GM12878 (cell line): ENCODE data around the gene KDM6A. TPM values are rescaled to one million over a fixed set of nuclear protein-coding genes. Genes with fewer than 3 reads are reported as not detected.

Experiments
- ATAC-seq: fragments of 200-7000 bp; cut with Tn5 transposase; 3 replicates; pipeline ENCODE4 v1.9.1; 2020; ENCODE audit warnings: mild to moderate bottlenecking, moderate library complexity
- BruUV-seq: library from RNA; stranded (reverse); fragments of 400-500 nt; replicated peaks from 2 replicates; lab custom pipeline; 2021; lab: Mats Ljungman, UMichigan
- CTCF ChIA-PET: fragments of 300-600 bp; sonication (Branson Sonifier 250); formaldehyde crosslinking; extraction: SDS; loops from one replicate; lab custom pipeline; 2021; ENCODE audit warnings: inconsistent platforms; lab: Yijun Ruan, JAX
- POLR2A ChIA-PET: fragments of 350-600 bp; formaldehyde crosslinking; extraction: SDS; loops from one replicate; lab custom pipeline; 2021; ENCODE audit warnings: inconsistent platforms; lab: Charles Lee
- RAD21 ChIA-PET: fragments of 300-600 bp; sonication (Branson Sonifier 250); formaldehyde crosslinking; loops from one replicate; lab custom pipeline; 2023; ENCODE audit warnings: antibody characterized with exemption; ENCODE audit not compliant: unreplicated experiment; lab: Charles Lee
- SMC1A ChIA-PET: fragments of 300-600 bp; sonication (Branson Sonifier 250); formaldehyde crosslinking; loops from one replicate; lab custom pipeline; 2023; ENCODE audit not compliant: unreplicated experiment, uncharacterized antibody; lab: Charles Lee
- DNase-seq: peaks from one replicate; pipeline ENCODE4 v3.0.0-alpha.2; 2011; ENCODE audit warnings: low read depth, low spot score
- FAIRE-seq: peaks from 3 replicates; lab custom pipeline; 2011; peaks lifted over from hg19 to GRCh38; lab: Jason Lieb, UNC
- H2AFZ ChIP-seq: 2 replicates; pipeline ENCODE4 v1.6.0; 2011; ENCODE audit warnings: low read depth, low read length, control low read depth; ENCODE audit not compliant: control insufficient read depth
- H3K27ac ChIP-seq: 2 replicates; pipeline ENCODE4 v1.5.1; 2011; ENCODE audit warnings: control low read depth; ENCODE audit not compliant: control insufficient read depth, insufficient read depth
- H3K27me3 ChIP-seq, 2 experiments: replicated peaks in 1 of 2; 2 replicates each; pipeline versions ENCODE4 v1.6.0 to v1.6.1; 2011; ENCODE audit warnings: low read length in 1 of 2; ENCODE audit not compliant: control insufficient read depth in 2 of 2, insufficient read depth in 2 of 2
- H3K36me3 ChIP-seq, 2 experiments: 2 replicates each; pipeline ENCODE4 v1.5.1; 2011; ENCODE audit warnings: low read length in 1 of 2; ENCODE audit not compliant: control insufficient read depth in 2 of 2, insufficient read depth in 2 of 2
- H3K4me1 ChIP-seq: 2 replicates; pipeline ENCODE4 v1.6.1; 2011; ENCODE audit warnings: mild to moderate bottlenecking, low read length, moderate library complexity, mixed read lengths; ENCODE audit not compliant: control insufficient read depth, insufficient read depth
- H3K4me2 ChIP-seq: 2 replicates; pipeline ENCODE4 v1.6.0; 2011; ENCODE audit warnings: control low read depth; ENCODE audit not compliant: control insufficient read depth, insufficient read depth
- H3K4me3 ChIP-seq: fragments of 200-600 bp; sonication (generic); 2 replicates; pipeline ENCODE4 v1.5.1; 2016
- H3K79me2 ChIP-seq: 2 replicates; pipeline ENCODE4 v1.6.0; 2011; ENCODE audit warnings: low read length; ENCODE audit not compliant: control insufficient read depth, insufficient read depth
- H3K9ac ChIP-seq: 2 replicates; pipeline ENCODE4 v1.8.0; 2011; ENCODE audit warnings: low read length, control low read depth, mixed read lengths; ENCODE audit not compliant: control insufficient read depth, insufficient read depth
- H3K9me3 ChIP-seq: replicated peaks from 3 replicates; pipeline ENCODE4 v1.5.1; 2011; ENCODE audit warnings: mild to moderate bottlenecking, low read length; ENCODE audit not compliant: control insufficient read depth, insufficient read depth
- H4K20me1 ChIP-seq: 2 replicates; pipeline ENCODE4 v1.6.0; 2011; ENCODE audit not compliant: control insufficient read depth, insufficient read depth
- BRCA1 ChIP-seq: IDR thresholded peaks from 2 replicates; pipeline ENCODE4 v1.6.1; 2011; ENCODE audit warnings: low read depth, low read length, improper control_type of control experiment
- CBFB ChIP-seq: IDR thresholded peaks from 2 replicates; pipeline ENCODE4 v1.6.1; 2016; ENCODE audit warnings: antibody characterized with exemption, low read depth
- CHD4 ChIP-seq: fragments of 200-600 bp; sonication (generic); IDR thresholded peaks from 2 replicates; pipeline ENCODE4 v1.6.1; 2016; ENCODE audit warnings: mild to moderate bottlenecking
- IKZF2 ChIP-seq, 2 experiments: fragments of 450-650 bp; IDR thresholded peaks; 2 replicates each; pipeline ENCODE4 v1.6.1; 2017; ENCODE audit warnings: mild to moderate bottlenecking in 2 of 2, moderate library complexity in 2 of 2
- PBX3 ChIP-seq: IDR thresholded peaks from 2 replicates; pipeline ENCODE4 v1.6.1; 2011; ENCODE audit warnings: mild to moderate bottlenecking, low read depth, low read length, moderate library complexity; ENCODE audit not compliant: insufficient replicate concordance
- SMARCA5 ChIP-seq: fragments of 450-650 bp; IDR thresholded peaks from 2 replicates; pipeline ENCODE4 v1.6.1; 2017; ENCODE audit warnings: mild to moderate bottlenecking
- WGBS: methylation state at CpG from one replicate; pipeline ENCODE4 v1.1.6; 2016; ENCODE audit warnings: low lambda C conversion rate; ENCODE audit not compliant: insufficient replicate concordance, insufficient coverage; ENCODE audit errors: missing lambda C conversion rate; 5-methylcytosine and 5-hydroxymethylcytosine counted together
- in situ Hi-C: fragments of 300-500 bp; cut with MboI; formaldehyde crosslinking; loops from 9 replicates; pipeline ENCODE4 v1.14.3; 2018; ENCODE audit warnings: mixed read lengths
- intact Hi-C: fragments of 100-400 bp; cut with micrococcal nuclease; formaldehyde crosslinking; loops from one replicate; pipeline ENCODE4 v1.14.2; 2022; ENCODE audit not compliant: unreplicated experiment
- polyA plus RNA-seq, 11 experiments: library from polyadenylated mRNA; depleted of rRNA in 4 of 11; unstranded in 6 of 11; stranded (reverse) in 5 of 11; fragments of >200 nt; fragmentation: Nextera tagmentation in 4 of 11; fragmentation: Illumina TruSeq in 1 of 11; extraction: Ambion mirVana in 4 of 11; extraction: Trizol in 1 of 11; gene quantifications; 1 replicate in 1 of 11; 2 replicates in 10 of 11; pipeline versions ENCODE4 v1.2.1 to v1.2.3, GENCODE V29; 2011 to 2016; ENCODE audit warnings: inconsistent platforms in 2 of 11, missing spikeins in 2 of 11, low read depth in 1 of 11
- total RNA-seq, 4 experiments: library from RNA; depleted of rRNA in 3 of 4; stranded (reverse); fragments of >200 nt in 3 of 4; fragmentation: Illumina TruSeq in 1 of 4; extraction: Trizol in 1 of 4; gene quantifications; 2 replicates each; pipeline versions ENCODE4 v1.2.1 to v1.2.3, GENCODE V29; 2013 to 2021
- TF ChIP-seq, protein P1 (sequence below): IDR thresholded peaks from 2 replicates; pipeline ENCODE4 v1.6.1; 2011; ENCODE audit warnings: borderline replicate concordance, low read depth, mild to moderate bottlenecking, moderate library complexity, low read length; ENCODE audit not compliant: insufficient read depth, poor library complexity, severe bottlenecking
- TF ChIP-seq, protein P2 (sequence below): IDR thresholded peaks from 2 replicates; pipeline ENCODE4 v1.6.1; 2012; ENCODE audit warnings: improper control_type of control experiment, low read depth, low read length; ENCODE audit not compliant: insufficient replicate concordance

The KDM6A gene
- total and polyA plus RNA-seq, 10 of the 15 experiments (the other 5 are each of a cell fraction or from before 2014, with no cell fraction given) = 7.9 to 29.0 (median 20.4) TPM

DNA sequence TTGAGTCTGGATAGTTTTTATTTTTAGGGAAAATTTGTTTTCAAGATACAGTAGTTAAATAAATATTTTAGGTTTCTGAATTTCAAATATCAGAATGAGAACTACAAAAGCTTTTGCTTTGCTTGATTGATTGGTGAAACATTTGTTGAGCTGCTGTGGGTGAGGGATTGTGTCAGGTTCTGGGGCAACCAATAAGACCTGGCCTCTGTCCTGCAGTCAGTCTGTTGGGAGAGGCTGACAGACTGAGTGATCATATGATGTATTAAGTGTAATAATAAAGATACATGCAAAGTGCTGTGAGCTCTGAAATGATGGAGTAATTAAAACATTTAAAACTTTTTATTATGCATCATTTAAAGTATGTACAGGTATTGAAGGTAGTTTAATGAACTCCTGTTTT is 9.6 kb downstream of the KDM6A start (continued):
- TF ChIP-seq, protein P1, sequence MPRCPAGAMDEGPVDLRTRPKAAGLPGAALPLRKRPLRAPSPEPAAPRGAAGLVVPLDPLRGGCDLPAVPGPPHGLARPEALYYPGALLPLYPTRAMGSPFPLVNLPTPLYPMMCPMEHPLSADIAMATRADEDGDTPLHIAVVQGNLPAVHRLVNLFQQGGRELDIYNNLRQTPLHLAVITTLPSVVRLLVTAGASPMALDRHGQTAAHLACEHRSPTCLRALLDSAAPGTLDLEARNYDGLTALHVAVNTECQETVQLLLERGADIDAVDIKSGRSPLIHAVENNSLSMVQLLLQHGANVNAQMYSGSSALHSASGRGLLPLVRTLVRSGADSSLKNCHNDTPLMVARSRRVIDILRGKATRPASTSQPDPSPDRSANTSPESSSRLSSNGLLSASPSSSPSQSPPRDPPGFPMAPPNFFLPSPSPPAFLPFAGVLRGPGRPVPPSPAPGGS = no peak

DNA sequence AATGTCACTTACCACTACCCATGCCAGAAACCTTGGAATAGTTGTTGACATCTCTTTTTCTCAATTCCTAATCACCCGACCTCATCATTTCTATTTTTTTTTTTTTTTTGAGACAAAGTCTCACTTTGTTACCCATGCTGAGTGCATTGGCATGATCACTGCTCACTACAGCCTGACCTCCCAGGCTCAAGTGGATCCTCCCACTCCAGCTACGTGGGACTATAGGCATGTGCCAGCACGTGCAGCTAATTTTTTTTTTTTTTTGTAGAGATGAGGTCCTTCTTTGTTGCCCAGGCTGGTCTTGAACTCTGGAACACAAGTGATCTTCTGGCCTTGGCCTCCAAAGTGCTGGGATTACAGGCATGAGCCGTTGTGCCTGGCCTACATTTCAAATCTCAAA is 12.0 kb downstream of the KDM6A start:
- ATAC-seq = no peak
- H4K20me1 ChIP-seq = no peaks in the 10 kb centered on the region
- no TSS peak for BruUV-seq

GRCh38 chrX:44889824-44890223 is 16.8 kb downstream of the KDM6A start:
- WGBS = 36% methylated on average over 1 of the region's 1 CpG
- Histone ChIP-seq H3K36me3 (no peaks in the 10 kb centered on the region), H3K9me3 (no peaks in the 10 kb centered on the region; the same call in 2 of the 3 replicates), H3K4me1 (no peaks in the 10 kb centered on the region), H3K4me3 (no peak overlapping the region), H3K27ac (no peak overlapping the region), H3K79me2 (peaks cover 77% of the 10 kb centered on the region), H4K20me1 (no peaks in the 10 kb centered on the region), H3K4me2 (no peak overlapping the region), H3K9ac (no peak overlapping the region), H2AFZ (no peak overlapping the region), H3K27me3 (no peaks in the 10 kb centered on the region)
- TSS peak; percentile 23 for BruUV-seq
- POLR2A ChIA-PET = no interaction called here
- FAIRE-seq = no peak
- in situ Hi-C loops (loop anchor here (25.0 kb wide), 2 partner anchors 172 to 872 kb away; no protein-coding TSS in a partner anchor), intact Hi-C loops (no loop called here)
- ATAC-seq = peak; percentile 21; the same call in 1 of the 3 replicates
- DNase-seq = no peak
- SMC1A ChIA-PET = interaction anchor here (2.5 kb wide), 1 partner anchor 9 kb away, joined by 11 read pairs; no protein-coding TSS in a partner anchor
- RAD21 ChIA-PET = interaction anchor here (0.7 kb wide), 1 partner anchor 9 kb away, joined by 3 read pairs; no protein-coding TSS in a partner anchor
- CTCF ChIA-PET = interaction anchor here (1.0 kb wide), 1 partner anchor 14 kb away, joined by 3 read pairs; no protein-coding TSS in a partner anchor
- TF ChIP-seq, protein P2, sequence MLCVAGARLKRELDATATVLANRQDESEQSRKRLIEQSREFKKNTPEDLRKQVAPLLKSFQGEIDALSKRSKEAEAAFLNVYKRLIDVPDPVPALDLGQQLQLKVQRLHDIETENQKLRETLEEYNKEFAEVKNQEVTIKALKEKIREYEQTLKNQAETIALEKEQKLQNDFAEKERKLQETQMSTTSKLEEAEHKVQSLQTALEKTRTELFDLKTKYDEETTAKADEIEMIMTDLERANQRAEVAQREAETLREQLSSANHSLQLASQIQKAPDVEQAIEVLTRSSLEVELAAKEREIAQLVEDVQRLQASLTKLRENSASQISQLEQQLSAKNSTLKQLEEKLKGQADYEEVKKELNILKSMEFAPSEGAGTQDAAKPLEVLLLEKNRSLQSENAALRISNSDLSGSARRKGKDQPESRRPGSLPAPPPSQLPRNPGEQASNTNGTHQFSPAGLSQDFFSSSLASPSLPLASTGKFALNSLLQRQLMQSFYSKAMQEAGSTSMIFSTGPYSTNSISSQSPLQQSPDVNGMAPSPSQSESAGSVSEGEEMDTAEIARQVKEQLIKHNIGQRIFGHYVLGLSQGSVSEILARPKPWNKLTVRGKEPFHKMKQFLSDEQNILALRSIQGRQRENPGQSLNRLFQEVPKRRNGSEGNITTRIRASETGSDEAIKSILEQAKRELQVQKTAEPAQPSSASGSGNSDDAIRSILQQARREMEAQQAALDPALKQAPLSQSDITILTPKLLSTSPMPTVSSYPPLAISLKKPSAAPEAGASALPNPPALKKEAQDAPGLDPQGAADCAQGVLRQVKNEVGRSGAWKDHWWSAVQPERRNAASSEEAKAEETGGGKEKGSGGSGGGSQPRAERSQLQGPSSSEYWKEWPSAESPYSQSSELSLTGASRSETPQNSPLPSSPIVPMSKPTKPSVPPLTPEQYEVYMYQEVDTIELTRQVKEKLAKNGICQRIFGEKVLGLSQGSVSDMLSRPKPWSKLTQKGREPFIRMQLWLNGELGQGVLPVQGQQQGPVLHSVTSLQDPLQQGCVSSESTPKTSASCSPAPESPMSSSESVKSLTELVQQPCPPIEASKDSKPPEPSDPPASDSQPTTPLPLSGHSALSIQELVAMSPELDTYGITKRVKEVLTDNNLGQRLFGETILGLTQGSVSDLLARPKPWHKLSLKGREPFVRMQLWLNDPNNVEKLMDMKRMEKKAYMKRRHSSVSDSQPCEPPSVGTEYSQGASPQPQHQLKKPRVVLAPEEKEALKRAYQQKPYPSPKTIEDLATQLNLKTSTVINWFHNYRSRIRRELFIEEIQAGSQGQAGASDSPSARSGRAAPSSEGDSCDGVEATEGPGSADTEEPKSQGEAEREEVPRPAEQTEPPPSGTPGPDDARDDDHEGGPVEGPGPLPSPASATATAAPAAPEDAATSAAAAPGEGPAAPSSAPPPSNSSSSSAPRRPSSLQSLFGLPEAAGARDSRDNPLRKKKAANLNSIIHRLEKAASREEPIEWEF = no peak
- TF ChIP-seq SMARCA5 (no peak), PBX3 (no peak)

More for the DNA sequence above, 12.0 kb downstream of the KDM6A start:
- POLR2A ChIA-PET = no interaction called here
- TF ChIP-seq CHD4 (no peak), BRCA1 (no peak), CBFB (no peak), IKZF2 (IDR thresholded peaks at IDR 0.05) (no peak)
- Histone ChIP-seq H3K4me3 (no peak overlapping the region), H2AFZ (no peak overlapping the region), H3K36me3 (no peaks in the 10 kb centered on the region; a peak in 1 of 4 replicates), H3K9me3 (no peaks in the 10 kb centered on the region; the same call in 2 of the 3 replicates), H3K27me3 (no peaks in the 10 kb centered on the region), H3K27ac (no peak overlapping the region), H3K4me1 (no peaks in the 10 kb centered on the region), H3K4me2 (no peak overlapping the region), H3K79me2 (peaks cover 88% of the 10 kb centered on the region), H3K9ac (no peak overlapping the region)
- RAD21 ChIA-PET = no interaction called here
- in situ Hi-C loops (loop anchor here (25.0 kb wide), 2 partner anchors 177 to 877 kb away; no protein-coding TSS in a partner anchor), intact Hi-C loops (no loop called here)
- SMC1A ChIA-PET = no interaction called here
- no peak for DNase-seq
- WGBS = 76% methylated on average over 4 of the region's 4 CpGs
- FAIRE-seq = no peak
- CTCF ChIA-PET = no interaction called here
